Rectal smooth muscle tissue (tissue), 1 donor: Measurements from ENCODE around the gene FHOD3.

Experiments used
- H3K27ac ChIP-seq: one replicate; pipeline ENCODE4 v1.7.0; 2013; ENCODE audit warnings: low read depth, low read length, inconsistent platforms
- H3K27me3 ChIP-seq: one replicate; pipeline ENCODE4 v1.7.0; 2013; ENCODE audit warnings: low read length; ENCODE audit not compliant: control insufficient read depth, insufficient read depth
- H3K36me3 ChIP-seq: one replicate; pipeline ENCODE4 v1.7.0; 2013; ENCODE audit warnings: low read length; ENCODE audit not compliant: control insufficient read depth, insufficient read depth
- H3K4me1 ChIP-seq: one replicate; pipeline ENCODE4 v1.7.0; 2013; ENCODE audit warnings: low read length; ENCODE audit not compliant: control insufficient read depth, insufficient read depth
- H3K4me3 ChIP-seq: one replicate; pipeline ENCODE4 v1.7.0; 2013; ENCODE audit warnings: low read length
- H3K9ac ChIP-seq: one replicate; pipeline ENCODE4 v1.7.0; 2013; ENCODE audit warnings: low read length

FHOD3 gene

DNA sequence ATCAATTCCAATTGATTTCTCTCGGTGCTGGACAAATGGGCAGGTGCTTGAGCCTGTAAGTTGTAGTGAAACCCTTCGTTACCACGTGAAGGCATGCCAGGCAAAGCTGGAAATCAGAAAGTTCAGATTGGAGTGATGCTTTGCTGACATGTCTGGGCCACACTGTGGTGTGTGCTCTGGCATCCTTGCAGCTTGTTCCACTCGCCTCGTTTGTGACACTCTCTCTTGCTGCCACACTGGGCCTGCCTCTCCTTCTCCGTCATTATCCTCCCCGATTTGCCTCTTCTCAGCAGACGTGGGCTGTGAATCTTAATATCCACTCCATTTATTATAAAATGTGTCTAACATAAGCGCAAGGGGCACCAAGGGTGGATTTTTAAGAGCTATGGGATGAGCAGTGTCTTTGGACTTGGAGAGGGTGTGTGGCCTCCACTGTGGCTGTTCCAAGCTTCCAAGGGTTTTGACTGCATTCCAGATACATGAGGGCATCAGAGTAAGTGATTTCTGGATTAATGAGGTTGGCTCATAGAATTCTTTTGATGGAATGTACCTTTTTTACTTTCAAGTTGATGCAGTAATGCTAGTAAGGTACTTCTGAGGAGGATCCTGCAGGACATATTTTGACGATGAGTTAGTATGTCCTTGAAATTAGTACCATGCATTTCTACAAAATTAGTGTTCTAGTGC is 292.5 kb downstream of the FHOD3 start:
- no peak overlapping the region for H3K9ac ChIP-seq
- no peak overlapping the region for H3K27ac ChIP-seq
- no peaks in the 10 kb centered on the region for H3K27me3 ChIP-seq
- H3K36me3 ChIP-seq: no peaks in the 10 kb centered on the region
- H3K4me3 ChIP-seq: no peak overlapping the region
- no peaks in the 10 kb centered on the region for H3K4me1 ChIP-seq

DNA sequence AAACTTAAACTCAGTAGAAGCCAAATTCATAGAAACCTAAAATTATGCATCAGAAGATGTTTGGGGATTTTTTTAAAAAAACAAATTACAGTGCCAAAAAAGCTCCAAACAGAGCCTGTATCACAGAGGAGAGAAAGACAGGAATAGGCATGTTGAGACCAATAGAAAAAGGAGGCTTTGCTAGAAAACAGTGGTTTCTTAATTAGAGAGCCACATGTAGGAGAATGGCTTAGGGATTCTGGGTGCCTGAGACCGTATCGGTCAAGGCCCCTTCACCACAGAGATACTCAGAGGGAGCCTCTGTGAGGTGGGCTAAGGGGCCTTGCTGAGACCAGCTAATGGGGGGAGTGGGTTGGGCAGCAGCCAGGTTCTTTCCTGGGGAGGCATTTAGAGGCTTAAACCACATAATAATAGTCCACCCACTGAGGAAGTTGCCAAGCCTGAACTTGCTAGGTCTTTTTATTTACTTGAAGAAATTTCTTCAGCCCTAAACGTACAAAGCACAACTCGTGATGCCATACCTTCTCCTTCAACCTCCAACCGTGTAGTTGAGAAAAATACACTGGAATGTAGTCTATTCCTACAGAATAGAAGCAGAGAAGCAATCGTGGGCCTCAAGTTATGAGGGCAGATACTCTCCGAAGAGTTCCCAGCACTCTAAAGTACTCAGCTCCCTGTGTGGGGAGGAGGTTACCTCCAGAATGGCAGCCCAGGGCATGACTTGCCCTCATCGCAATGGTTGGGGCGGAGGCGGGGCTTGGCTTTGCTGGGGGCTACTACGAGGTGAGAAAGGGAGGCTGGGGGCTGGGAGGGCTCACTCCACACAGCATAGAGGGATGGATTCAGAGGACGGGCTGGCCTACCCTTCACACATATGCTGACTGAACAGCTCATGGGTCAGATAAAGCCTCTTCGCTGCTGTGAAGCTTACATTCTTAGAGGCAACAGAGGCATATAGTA is 293.4 kb downstream of the FHOD3 start:
- no peaks in the 10 kb centered on the region for H3K27me3 ChIP-seq
- H3K36me3 ChIP-seq: no peaks in the 10 kb centered on the region
- no peak overlapping the region for H3K9ac ChIP-seq
- H3K4me3 ChIP-seq: no peak overlapping the region
- H3K27ac ChIP-seq: no peak overlapping the region
- H3K4me1 ChIP-seq: no peaks in the 10 kb centered on the region

DNA sequence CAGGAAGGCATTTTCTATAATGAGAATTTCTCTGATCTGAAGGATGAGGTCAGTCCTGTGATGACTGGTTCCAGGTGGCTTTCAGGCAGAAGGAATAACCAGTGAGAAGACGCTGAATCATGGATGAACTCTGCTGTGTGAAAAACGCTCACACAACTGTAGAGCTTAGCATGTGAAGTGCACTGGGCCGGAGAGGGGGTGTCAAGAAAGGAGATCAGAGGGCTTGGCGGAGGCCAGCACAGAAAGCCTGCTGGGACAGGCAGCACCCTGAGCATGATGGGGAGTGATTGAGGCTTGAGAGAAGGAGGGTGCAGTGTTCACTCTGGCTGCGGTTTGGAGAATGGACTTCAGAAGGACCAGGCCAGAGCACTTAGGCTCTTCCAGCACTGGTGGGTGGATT is 294.8 kb downstream of the FHOD3 start:
- Histone ChIP-seq H3K9ac (no peak overlapping the region), H3K4me1 (no peaks in the 10 kb centered on the region), H3K27ac (no peak overlapping the region), H3K36me3 (no peaks in the 10 kb centered on the region), H3K27me3 (no peaks in the 10 kb centered on the region), H3K4me3 (no peak overlapping the region)

- Histone ChIP-seq H3K9ac (no peak overlapping the region), H3K4me1 (no peaks in the 10 kb centered on the region), H3K27me3 (no peaks in the 10 kb centered on the region), H3K27ac (no peak overlapping the region), H3K36me3 (no peaks in the 10 kb centered on the region), H3K4me3 (no peak overlapping the region)
Measured at GRCh38 chr18:36593001-36593400, 295.5 kb downstream of the FHOD3 start.

DNA sequence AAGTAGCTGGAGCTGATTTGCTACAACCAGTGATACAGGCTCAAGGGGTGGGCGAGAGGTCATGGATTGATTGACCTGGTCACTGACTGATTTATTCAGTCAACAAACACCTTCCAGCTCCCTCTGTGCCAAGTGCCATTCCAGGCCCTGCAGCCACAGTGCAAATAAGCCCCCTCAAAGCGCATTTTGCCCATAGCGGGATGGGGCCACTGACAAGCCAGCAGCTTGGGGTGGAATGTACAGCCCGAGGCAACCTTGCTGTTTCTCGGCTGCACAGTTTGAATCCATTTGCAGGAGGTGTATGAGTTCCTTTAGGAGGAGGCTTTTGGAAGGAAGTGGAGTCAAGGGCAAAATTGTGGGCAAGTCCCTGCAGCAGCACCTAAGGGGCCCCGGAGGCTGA is 296.1 kb downstream of the FHOD3 start:
- Histone ChIP-seq H3K27ac (no peak overlapping the region), H3K36me3 (no peaks in the 10 kb centered on the region), H3K4me3 (no peak overlapping the region), H3K4me1 (no peaks in the 10 kb centered on the region), H3K9ac (no peak overlapping the region), H3K27me3 (no peaks in the 10 kb centered on the region)

DNA sequence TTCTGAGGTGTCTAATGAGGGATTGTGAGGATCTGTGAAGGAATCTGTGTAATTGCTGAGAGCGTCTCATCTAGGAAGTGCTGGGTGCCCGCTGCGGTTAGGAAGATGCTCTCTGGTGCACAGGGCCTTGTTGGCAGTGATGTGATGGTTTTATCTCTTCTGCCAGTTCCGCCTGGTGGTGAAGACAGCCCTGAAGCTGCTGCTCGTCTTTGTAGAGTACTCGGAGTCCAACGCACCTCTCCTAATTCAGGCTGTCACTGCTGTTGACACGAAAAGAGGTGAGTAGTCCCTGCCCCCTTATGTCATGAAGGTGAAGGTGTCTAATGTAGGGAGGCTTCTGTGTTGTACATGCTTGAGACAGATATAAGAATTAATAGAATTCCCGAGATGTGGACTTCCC is 297.1 kb downstream of the FHOD3 start:
- H3K4me1 ChIP-seq: no peaks in the 10 kb centered on the region
- no peaks in the 10 kb centered on the region for H3K36me3 ChIP-seq
- no peaks in the 10 kb centered on the region for H3K27me3 ChIP-seq
- H3K9ac ChIP-seq: no peak overlapping the region
- H3K27ac ChIP-seq: no peak overlapping the region
- H3K4me3 ChIP-seq: no peak overlapping the region

DNA sequence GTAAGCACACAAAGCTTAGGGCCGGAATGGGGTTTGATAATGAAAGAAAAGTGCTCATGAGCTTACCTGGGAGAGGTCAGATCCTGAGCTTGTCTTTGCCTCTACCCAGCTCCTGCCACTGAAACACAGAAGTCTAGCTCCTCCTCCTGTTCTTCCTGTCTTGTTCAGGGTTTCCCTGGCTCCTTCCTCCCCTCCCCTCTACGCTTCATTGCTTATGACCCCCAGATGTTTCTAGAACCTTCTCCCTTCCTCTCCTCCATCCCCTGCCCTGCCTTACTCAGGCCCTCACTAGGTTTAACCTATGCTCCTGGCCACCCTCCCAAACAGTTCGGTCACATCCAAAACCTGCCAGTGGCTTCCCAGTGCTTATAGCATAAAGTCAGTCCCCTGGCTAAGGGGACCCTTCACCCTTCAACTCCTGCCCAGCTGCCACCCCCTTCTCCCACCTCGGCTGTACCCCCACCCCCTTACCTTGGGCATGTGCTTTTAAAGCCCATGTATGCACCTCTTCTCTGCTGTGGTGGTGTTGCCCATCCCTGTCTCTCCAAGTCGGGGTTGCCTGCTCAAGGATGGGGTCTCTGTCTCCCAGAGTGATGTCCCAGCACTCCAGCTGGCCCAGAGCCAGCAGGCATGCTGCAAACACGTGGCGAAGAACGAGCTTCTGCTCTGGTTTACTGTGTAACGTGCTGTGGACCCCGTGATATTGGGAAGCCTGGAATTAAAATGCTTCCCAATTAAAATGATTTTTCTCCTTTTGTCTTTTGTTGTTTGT is 297.7 kb downstream of the FHOD3 start:
- no peaks in the 10 kb centered on the region for H3K36me3 ChIP-seq
- H3K27ac ChIP-seq: no peak overlapping the region
- no peaks in the 10 kb centered on the region for H3K4me1 ChIP-seq
- H3K27me3 ChIP-seq: no peaks in the 10 kb centered on the region
- H3K9ac ChIP-seq: no peak overlapping the region
- H3K4me3 ChIP-seq: no peak overlapping the region

- Histone ChIP-seq H3K27ac (no peak overlapping the region), H3K27me3 (no peaks in the 10 kb centered on the region), H3K4me1 (no peaks in the 10 kb centered on the region), H3K36me3 (no peaks in the 10 kb centered on the region), H3K4me3 (no peak overlapping the region), H3K9ac (no peak overlapping the region)
Measured at GRCh38 chr18:36595818-36596215, 298.3 kb downstream of the FHOD3 start.

- H3K36me3 ChIP-seq: no peaks in the 10 kb centered on the region
- no peak overlapping the region for H3K9ac ChIP-seq
- no peaks in the 10 kb centered on the region for H3K27me3 ChIP-seq
- no peak overlapping the region for H3K4me3 ChIP-seq
- no peaks in the 10 kb centered on the region for H3K4me1 ChIP-seq
- no peak overlapping the region for H3K27ac ChIP-seq
Measured at GRCh38 chr18:36597636-36598035, 300.1 kb downstream of the FHOD3 start.

- Histone ChIP-seq H3K4me3 (no peak overlapping the region), H3K27ac (no peak overlapping the region), H3K4me1 (no peaks in the 10 kb centered on the region), H3K36me3 (no peaks in the 10 kb centered on the region), H3K27me3 (no peaks in the 10 kb centered on the region), H3K9ac (no peak overlapping the region)
Measured at GRCh38 chr18:36600548-36600947, 303.0 kb downstream of the FHOD3 start.

DNA sequence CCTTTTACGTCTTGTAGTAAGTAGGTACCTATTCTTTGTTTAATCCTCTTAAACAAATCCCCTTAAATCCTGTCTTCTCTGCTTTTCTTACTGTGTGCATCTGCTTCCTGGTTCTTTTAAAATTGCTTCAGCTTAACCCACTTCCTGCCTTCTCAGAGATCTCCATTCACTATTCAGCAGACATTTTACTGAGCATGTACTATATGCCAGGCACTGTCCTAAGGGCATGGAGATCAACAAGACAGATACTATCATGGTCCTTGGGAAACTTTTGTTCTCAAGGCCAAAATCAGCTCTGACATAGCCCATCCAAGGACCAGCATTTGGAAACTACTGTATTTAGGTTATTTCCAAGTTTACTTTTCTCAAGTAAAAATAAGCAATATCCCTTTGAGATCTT is 303.8 kb downstream of the FHOD3 start:
- no peaks in the 10 kb centered on the region for H3K36me3 ChIP-seq
- no peak overlapping the region for H3K27ac ChIP-seq
- H3K4me1 ChIP-seq: no peaks in the 10 kb centered on the region
- H3K27me3 ChIP-seq: no peaks in the 10 kb centered on the region
- no peak overlapping the region for H3K9ac ChIP-seq
- H3K4me3 ChIP-seq: no peak overlapping the region

GRCh38 chr18:36602071-36602470 is 304.6 kb downstream of the FHOD3 start:
- Histone ChIP-seq H3K9ac (no peak overlapping the region), H3K27me3 (no peaks in the 10 kb centered on the region), H3K4me3 (no peak overlapping the region), H3K4me1 (no peaks in the 10 kb centered on the region), H3K36me3 (no peaks in the 10 kb centered on the region), H3K27ac (no peak overlapping the region)
